Omental fat pad (tissue), 4 donors: ENCODE measurements around the gene PLD1. TPM values are rescaled to one million over a fixed set of nuclear protein-coding genes. Genes with fewer than 3 reads are reported as not detected.
"Not testable (repeated sequence)": the region's sequence is repeated elsewhere in the genome, so short reads cannot be mapped to it uniquely, and the experiment has no call there.

ENCODE experiments used
- ATAC-seq: fragments of 150-250 bp; one replicate; pipeline ENCODE4 v1.9.1; 2016; ENCODE audit warnings: mild to moderate bottlenecking, moderate library complexity; ENCODE audit not compliant: low FRiP score
- DNase-seq: peaks from one replicate; pipeline ENCODE4 v3.0.0-alpha.2; 2019; ENCODE audit warnings: low spot score
- CTCF ChIP-seq, 3 donors: fragments of 450-650 bp; IDR thresholded peaks; one replicate each; pipeline ENCODE4 v1.5.1; 2016 to 2017; ENCODE audit warnings: antibody characterized with exemption in 3 of 3, mild to moderate bottlenecking in 3 of 3, moderate library complexity in 2 of 3
- total RNA-seq, 4 donors: library from RNA; depleted of rRNA; stranded (reverse); fragments of >200 nt; gene quantifications; one replicate each; pipeline ENCODE4 v1.1.0, GENCODE V29; 2016

PLD1 gene
- total RNA-seq, 4 donors from 2014 or later, result 9.7 to 73.3 (median 33.2) TPM

GRCh38 chr3:171817074-171817800 lies 7.0 kb upstream of the PLD1 start:
- DNase-seq, result no peak

DNA sequence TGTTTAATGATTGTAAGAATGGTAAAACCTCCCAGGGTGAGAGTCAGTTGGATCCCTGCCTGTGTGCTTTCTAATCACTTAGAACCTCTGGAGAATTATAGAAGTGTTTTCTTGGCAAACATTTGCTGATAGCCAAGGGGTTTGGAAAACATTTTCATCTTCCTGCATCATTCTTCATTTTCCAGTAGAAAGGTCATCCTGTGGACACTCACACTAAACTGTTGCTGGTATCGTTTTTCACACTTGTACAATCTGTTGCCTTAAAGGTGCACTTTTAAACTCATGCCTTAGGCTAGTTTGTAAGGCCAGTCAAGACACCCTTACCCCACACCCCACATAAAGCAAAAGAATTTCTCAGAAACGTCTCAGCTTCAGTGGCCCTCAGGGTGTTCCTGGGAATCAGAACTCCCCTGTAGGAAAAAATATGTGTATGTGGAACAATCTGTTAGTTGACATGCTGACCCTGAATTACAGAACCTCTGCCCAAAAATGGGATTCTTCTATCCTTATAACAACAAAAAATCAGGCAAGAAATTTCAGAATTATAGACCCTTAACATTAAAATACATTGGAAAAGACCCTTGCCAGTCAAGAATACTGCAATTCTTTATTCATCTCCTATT lies 5.8 kb upstream of the PLD1 start:
- TF ChIP-seq CTCF (IDR thresholded peaks at IDR 0.05), result no peak
- no peak for DNase-seq

More at GRCh38 chr3:171817074-171817800, 7.0 kb upstream of the PLD1 start:
- ATAC-seq, result no peak
- no peak for TF ChIP-seq CTCF (IDR thresholded peaks at IDR 0.05)

DNA sequence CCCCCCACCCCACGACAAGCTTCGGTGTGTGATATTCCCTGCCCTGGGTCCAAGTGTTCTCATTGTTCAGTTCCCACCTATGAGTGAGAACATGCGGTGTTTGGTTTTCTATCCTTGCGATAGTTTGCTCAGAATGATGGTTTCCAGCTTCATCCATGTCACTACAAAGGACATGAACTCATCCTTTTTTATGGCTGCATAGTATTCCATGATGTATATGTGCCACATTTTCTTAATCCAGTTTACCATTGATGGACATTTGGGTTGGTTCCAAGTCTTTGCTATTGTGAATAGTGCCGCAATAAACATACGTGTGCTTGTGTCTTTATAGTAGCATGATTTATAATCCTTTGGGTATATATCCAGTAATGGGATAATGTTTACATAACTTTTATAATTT lies 4.4 kb upstream of the PLD1 start:
- not testable (repeated sequence) for DNase-seq, ATAC-seq

More for the DNA sequence above, 5.8 kb upstream of the PLD1 start:
- peak; percentile 33 for ATAC-seq

DNA sequence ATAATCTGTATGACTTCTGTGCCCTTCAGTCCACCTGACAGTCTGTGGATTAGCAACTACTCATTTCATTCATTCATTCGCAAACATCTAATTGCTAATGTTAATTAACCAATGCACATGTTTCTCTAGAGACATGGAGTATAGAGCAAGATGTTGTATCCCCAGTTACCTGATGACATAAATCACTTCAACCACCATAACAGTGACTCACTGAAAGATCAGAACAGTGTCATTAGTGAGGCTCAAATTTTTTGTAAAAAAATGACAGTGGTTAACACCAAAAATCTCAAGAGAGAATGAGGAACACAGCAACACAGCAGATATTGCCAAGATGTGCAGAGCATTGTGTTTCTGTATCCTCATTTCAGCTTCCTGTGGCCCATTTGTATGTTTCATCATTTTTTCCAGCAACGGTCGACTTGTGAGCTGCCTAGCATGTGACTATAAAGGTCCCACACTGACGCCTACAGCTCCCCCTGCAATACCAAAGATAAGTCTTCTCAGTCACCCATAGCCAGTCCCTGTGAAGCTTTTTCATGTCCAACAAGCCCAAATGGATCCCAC lies 3.7 kb upstream of the PLD1 start:
- DNase-seq (no peak), ATAC-seq (no peak)
- no peak for TF ChIP-seq CTCF (IDR thresholded peaks at IDR 0.05)

DNA sequence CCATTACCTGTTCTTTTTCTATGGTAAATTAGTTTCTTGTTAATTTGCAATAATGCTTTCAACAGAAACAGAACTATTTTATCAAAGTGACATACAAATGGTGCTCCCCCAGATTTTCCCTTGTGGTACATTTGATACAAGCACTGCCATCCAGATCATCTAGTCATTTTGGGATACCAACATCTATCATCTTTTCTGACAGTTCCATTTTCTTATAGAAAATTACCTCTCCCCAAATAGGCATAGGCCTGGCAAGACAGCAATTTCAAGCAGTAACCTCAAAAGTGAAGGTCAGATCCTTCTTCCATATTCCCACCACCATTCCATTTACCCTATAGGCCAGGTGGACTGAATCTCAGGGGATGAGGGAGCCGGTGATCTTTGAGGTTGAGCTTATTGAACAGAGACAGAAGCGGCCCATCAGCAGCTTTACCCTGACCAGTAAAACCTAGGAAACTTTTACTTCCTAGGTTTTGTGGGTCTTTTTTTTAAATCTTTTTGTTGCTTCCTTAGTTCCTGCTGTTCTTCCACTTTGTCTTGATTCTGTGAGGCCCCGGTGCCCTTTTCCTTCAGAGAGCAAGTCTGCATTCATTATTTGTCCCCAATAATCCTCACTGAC lies 3.1 kb upstream of the PLD1 start:
- no peak for TF ChIP-seq CTCF (IDR thresholded peaks at IDR 0.05)
- no peak for ATAC-seq
- no peak for DNase-seq

DNA sequence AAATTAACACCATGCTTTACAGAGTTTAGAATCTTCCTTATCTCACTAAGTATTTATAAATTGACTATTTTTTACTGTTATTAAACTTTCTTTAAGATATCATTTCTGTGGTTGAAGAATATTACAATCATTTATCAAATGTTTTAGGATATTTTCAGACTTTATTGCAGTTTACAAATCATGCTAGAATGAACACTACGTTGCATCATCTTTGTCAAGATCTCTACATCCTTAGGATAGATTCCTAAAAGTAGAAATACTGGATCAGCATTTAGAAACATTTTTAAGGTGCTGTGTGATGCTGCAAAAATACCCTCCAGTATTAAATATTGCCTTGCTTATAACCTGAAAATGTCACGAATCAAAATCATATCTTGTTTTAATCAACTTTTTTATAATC lies 2.5 kb upstream of the PLD1 start:
- TF ChIP-seq CTCF (IDR thresholded peaks at IDR 0.05), result no peak
- DNase-seq (no peak), ATAC-seq (no peak)

DNA sequence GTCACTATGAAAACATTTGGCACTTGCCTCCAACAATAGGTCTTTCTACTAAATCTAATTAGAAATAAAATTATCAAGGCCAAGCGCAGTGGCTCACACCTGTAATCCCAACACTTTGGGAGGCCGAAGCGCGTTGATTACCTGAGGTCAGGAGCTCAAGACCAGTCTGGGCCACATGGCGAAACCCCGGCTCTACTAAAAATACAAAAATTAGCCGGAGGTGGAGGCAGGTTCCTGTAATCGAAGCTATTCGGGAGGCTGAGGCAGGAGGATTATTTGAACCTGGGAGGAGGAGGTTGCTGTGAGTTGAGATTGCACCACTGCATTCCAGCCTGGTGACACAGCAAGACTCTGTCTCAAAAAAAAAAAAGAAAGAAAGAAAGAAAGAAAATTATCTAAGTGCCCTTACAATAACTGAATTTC lies 1.6 kb upstream of the PLD1 start:
- no peak for TF ChIP-seq CTCF (IDR thresholded peaks at IDR 0.05)
- ATAC-seq (no peak), DNase-seq (no peak)
